A673 (cell line): Measurements from ENCODE around the gene ACSL6. TPM values are rescaled to one million over a fixed set of nuclear protein-coding genes. Genes with fewer than 3 reads are reported as not detected.
A peak's percentile ranks its signal among the peaks of the same experiment; 100 is the strongest.

ENCODE experiments used
- Bru-seq: library from RNA; stranded (reverse); fragments of 400-500 nt; gene quantifications from one replicate; lab custom pipeline; 2021; lab: Mats Ljungman, UMichigan
- BruChase-seq, 2 experiments: library from RNA; stranded (reverse); fragments of 400-500 nt; gene quantifications; one replicate each; lab custom pipeline; 2021; lab: Mats Ljungman, UMichigan
- BruUV-seq: library from RNA; stranded (reverse); fragments of 400-500 nt; replicated peaks from 2 replicates; lab custom pipeline; 2021; lab: Mats Ljungman, UMichigan
- CTCF ChIA-PET: fragments of 300-600 bp; sonication (Branson Sonifier 250); formaldehyde crosslinking; loops from one replicate; lab custom pipeline; 2022; ENCODE audit warnings: antibody characterized with exemption; lab: Charles Lee
- POLR2A ChIA-PET: fragments of 300-600 bp; sonication (Branson Sonifier 250); formaldehyde crosslinking; loops from one replicate; lab custom pipeline; 2022; ENCODE audit warnings: antibody characterized with exemption; ENCODE audit not compliant: low non-redundant PET; lab: Charles Lee
- DNase-seq: peaks from one replicate; pipeline ENCODE4 v3.0.0-alpha.2; 2015; ENCODE audit warnings: low spot score
- H3K27ac ChIP-seq: fragments of 200-600 bp; sonication (generic); 2 replicates; pipeline ENCODE4 v1.5.1; 2016; ENCODE audit warnings: mixed run types, low read depth, mild to moderate bottlenecking, mixed read lengths, antibody characterized with exemption, low read length; ENCODE audit not compliant: poor library complexity, severe bottlenecking
- H3K27me3 ChIP-seq: fragments of 200-600 bp; sonication (generic); replicated peaks from 2 replicates; pipeline ENCODE4 v1.6.1; 2017; ENCODE audit warnings: mixed run types, low read depth, mild to moderate bottlenecking, mixed read lengths, antibody characterized with exemption, low read length; ENCODE audit not compliant: insufficient read depth, poor library complexity
- H3K36me3 ChIP-seq: fragments of 200-600 bp; sonication (generic); 2 replicates; pipeline ENCODE4 v1.6.1; 2016; ENCODE audit warnings: mixed run types, mild to moderate bottlenecking, mixed read lengths, antibody characterized with exemption, low read length; ENCODE audit not compliant: insufficient read depth, poor library complexity, severe bottlenecking
- H3K4me1 ChIP-seq: fragments of 200-600 bp; sonication (generic); 2 replicates; pipeline ENCODE4 v1.6.1; 2017; ENCODE audit warnings: mixed run types, mild to moderate bottlenecking, mixed read lengths, antibody characterized with exemption, low read length; ENCODE audit not compliant: insufficient read depth, poor library complexity, severe bottlenecking
- H3K4me3 ChIP-seq: fragments of 200-600 bp; sonication (generic); 2 replicates; pipeline ENCODE4 v1.5.1; 2016; ENCODE audit warnings: low read depth, mixed run types, mild to moderate bottlenecking, mixed read lengths, low read length; ENCODE audit not compliant: poor library complexity, severe bottlenecking
- H3K9me3 ChIP-seq: fragments of 200-600 bp; sonication (generic); 2 replicates; pipeline ENCODE4 v1.6.1; 2016; ENCODE audit warnings: mixed run types, low read depth, mild to moderate bottlenecking, mixed read lengths, antibody characterized with exemption, low read length; ENCODE audit not compliant: poor library complexity, severe bottlenecking
- CTCF ChIP-seq: fragments of 300-800, 200-600 bp; sonication (generic); conservative IDR thresholded peaks from 2 replicates; pipeline ENCODE4 v1.5.1; 2017; ENCODE audit warnings: low read depth, mild to moderate bottlenecking, antibody characterized with exemption, low read length, moderate library complexity, mixed read lengths
- EZH2 ChIP-seq: fragments of 200-600 bp; sonication (generic); IDR thresholded peaks from 2 replicates; pipeline ENCODE4 v1.6.1; 2017; ENCODE audit warnings: borderline replicate concordance, low read depth, mild to moderate bottlenecking, mixed read lengths, antibody characterized with exemption, low read length; ENCODE audit not compliant: poor library complexity, severe bottlenecking
- intact Hi-C: fragments of 100-400 bp; cut with micrococcal nuclease; formaldehyde crosslinking; loops from one replicate; pipeline ENCODE4 v1.10.0; 2022; ENCODE audit not compliant: unreplicated experiment
- long read RNA-seq: library from polyadenylated mRNA; stranded (forward); transcript quantifications from one replicate; pipeline ENCODE4 v2.0.0, GENCODE V29; 2022
- total RNA-seq: library from RNA; stranded (reverse); gene quantifications from 2 replicates; pipeline ENCODE4 v1.2.3, GENCODE V29; 2021

Gene ACSL6
- not detected in 2 replicates for total RNA-seq
- not detected for Bru-seq, nascent RNA
- not detected for BruChase-seq, experiment 1, labeled RNA remaining after a 2-hour chase
- not detected for BruChase-seq, experiment 2, labeled RNA remaining after a 6-hour chase
- long read RNA-seq = 0 reads

- H3K36me3 ChIP-seq = no peaks in the 10 kb centered on the region
- BruUV-seq = no TSS peak
- H3K9me3 ChIP-seq = no peaks in the 10 kb centered on the region
- intact Hi-C loops = no loop called here
- CTCF ChIA-PET = no interaction called here
- H3K4me3 ChIP-seq = peak within 1 kb of the TSS; percentile 41
- TF ChIP-seq EZH2 = peak; percentile 62
- TF ChIP-seq CTCF = no peak
- no peak for DNase-seq
- no peaks in the 10 kb centered on the region for H3K4me1 ChIP-seq
- no peak within 1 kb of the TSS for H3K27ac ChIP-seq
- H3K27me3 ChIP-seq = peaks cover 45% of the 10 kb centered on the region
- POLR2A ChIA-PET = interaction anchor here (0.7 kb wide), 1 partner anchor 852 kb away, joined by 3 read pairs; no protein-coding TSS in a partner anchor
Observed at GRCh38 chr5:132011622-132012343, at the start of gene ACSL6. Gene ACSL6 (minus strand): TSS chr5:132011658. CDS start chr5:132011553, 105 bp downstream.

GRCh38 chr5:132060501-132061161 is 49.2 kb upstream of the ACSL6 start, which contains the start of gene IL3:
Gene IL3 (plus strand): TSS chr5:132060655. CDS start chr5:132060707, 52 bp downstream.
- Histone ChIP-seq H3K4me1 (no peaks in the 10 kb centered on the region), H3K9me3 (no peaks in the 10 kb centered on the region), H3K27ac (no peak within 1 kb of the TSS), H3K27me3 (no peaks in the 10 kb centered on the region), H3K36me3 (no peaks in the 10 kb centered on the region), H3K4me3 (no peak within 1 kb of the TSS)
- ChIA-PET POLR2A (no interaction called here), CTCF (no interaction called here)
- BruUV-seq = no TSS peak
- no peak for DNase-seq
- intact Hi-C loops = no loop called here
- TF ChIP-seq CTCF (no peak), EZH2 (no peak)

GRCh38 chr5:132059696-132060500 is 48.4 kb upstream of the ACSL6 start:
- H3K36me3 ChIP-seq = no peaks in the 10 kb centered on the region
- BruUV-seq = no TSS peak
- no peaks in the 10 kb centered on the region for H3K27me3 ChIP-seq
- POLR2A ChIA-PET = no interaction called here
- TF ChIP-seq EZH2 (no peak), CTCF (no peak)
- H3K9me3 ChIP-seq = no peaks in the 10 kb centered on the region
- CTCF ChIA-PET = no interaction called here
- no peaks in the 10 kb centered on the region for H3K4me1 ChIP-seq
- intact Hi-C loops = no loop called here
- no peak overlapping the region for H3K27ac ChIP-seq
- H3K4me3 ChIP-seq = no peak overlapping the region
- no peak for DNase-seq
